HG02852 (cell line): ENCODE measurements around the gene NEURL2.
"Not testable (repeated sequence)": the region's sequence is repeated elsewhere in the genome, so short reads cannot be mapped to it uniquely, and the experiment has no call there.

Experiments
- ATAC-seq: cut with Tn5 transposase; IDR thresholded peaks from one replicate; pipeline ENCODE4 v1.9.1; 2021; ENCODE audit warnings: mild to moderate bottlenecking, moderate library complexity; ENCODE audit not compliant: unreplicated experiment

Gene NEURL2

GRCh38 chr20:45901332-45901731 lies 10.3 kb upstream of the NEURL2 start:
- ATAC-seq, result not testable (repeated sequence)

- no peak for ATAC-seq
Measured at GRCh38 chr20:45899046-45899835, 8.2 kb upstream of the NEURL2 start.

GRCh38 chr20:45898285-45898684 lies 7.3 kb upstream of the NEURL2 start:
- no peak for ATAC-seq

GRCh38 chr20:45897692-45898091 lies 6.7 kb upstream of the NEURL2 start:
- no peak for ATAC-seq

- no peak for ATAC-seq
Measured at GRCh38 chr20:45897289-45897688, 6.3 kb upstream of the NEURL2 start.

- no peak for ATAC-seq
Measured at GRCh38 chr20:45896641-45897161, 5.7 kb upstream of the NEURL2 start.

- no peak for ATAC-seq
Measured at GRCh38 chr20:45894797-45895196, 3.8 kb upstream of the NEURL2 start.

GRCh38 chr20:45893831-45894230 lies 2.8 kb upstream of the NEURL2 start:
- ATAC-seq, result no peak

GRCh38 chr20:45892828-45893500 lies 2.0 kb upstream of the NEURL2 start:
- no peak for ATAC-seq

- no peak for ATAC-seq
Measured at GRCh38 chr20:45892049-45892825, 1.2 kb upstream of the NEURL2 start.

GRCh38 chr20:45890077-45890984 lies 677 bp downstream of the NEURL2 start:
- ATAC-seq, result peak; percentile 27

- no peak for ATAC-seq
Measured at GRCh38 chr20:45888681-45889080, 2.3 kb downstream of the NEURL2 start.

- ATAC-seq, result no peak
Measured at GRCh38 chr20:45887346-45887715, 3.7 kb downstream of the NEURL2 start, which contains the start of gene SPATA25. Gene SPATA25 (minus strand): TSS chr20:45887622. CDS start chr20:45887590, 32 bp downstream.

- ATAC-seq, result no peak
Measured at GRCh38 chr20:45886590-45887345, 4.2 kb downstream of the NEURL2 start.

- ATAC-seq, result no peak
Measured at GRCh38 chr20:45883100-45883469, 7.9 kb downstream of the NEURL2 start.

- no peak for ATAC-seq
Measured at GRCh38 chr20:45882469-45883099, 8.4 kb downstream of the NEURL2 start.

GRCh38 chr20:45880988-45881788 lies 9.8 kb downstream of the NEURL2 start, which contains the start of gene ZSWIM1:
Gene ZSWIM1 (plus strand): TSS chr20:45881227. CDS start chr20:45882593, 1,366 bp downstream.
- ATAC-seq, result peak; percentile 97

- ATAC-seq, result no peak
Measured at GRCh38 chr20:45878076-45878761, 12.8 kb downstream of the NEURL2 start.
